Colonic mucosa (tissue), 4 donors: Measurements from ENCODE around the gene TSGA10. TPM values are rescaled to one million over a fixed set of nuclear protein-coding genes. Genes with fewer than 3 reads are reported as not detected.
"Not testable (repeated sequence)": the region's sequence is repeated elsewhere in the genome, so short reads cannot be mapped to it uniquely, and the experiment has no call there.

ENCODE experiments used
- DNase-seq: peaks from one replicate; pipeline ENCODE4 v3.0.0-alpha.2; 2020
- H3K27ac ChIP-seq: fragments of 200-600 bp; one replicate; pipeline ENCODE4 v1.8.0; 2021
- H3K27me3 ChIP-seq: fragments of 200-600 bp; one replicate; pipeline ENCODE4 v1.8.0; 2021
- H3K36me3 ChIP-seq: fragments of 200-600 bp; one replicate; pipeline ENCODE4 v1.8.0; 2021
- H3K4me1 ChIP-seq: fragments of 200-600 bp; one replicate; pipeline ENCODE4 v1.8.0; 2021; ENCODE audit warnings: mild to moderate bottlenecking
- H3K4me3 ChIP-seq: fragments of 200-600 bp; one replicate; pipeline ENCODE4 v1.8.0; 2021
- H3K9ac ChIP-seq, 2 donors: one replicate each; pipeline ENCODE4 v1.7.0; 2013; ENCODE audit warnings: control low read depth in 2 of 2, low read depth in 2 of 2, low read length in 2 of 2
- H3K9me3 ChIP-seq: fragments of 200-600 bp; one replicate; pipeline ENCODE4 v1.8.0; 2021
- CTCF ChIP-seq: fragments of 200-600 bp; IDR thresholded peaks from one replicate; pipeline ENCODE4 v1.8.0; 2022; ENCODE audit warnings: antibody characterized with exemption, mild to moderate bottlenecking
- intact Hi-C: fragments of 100-400 bp; cut with DNase I; formaldehyde crosslinking; loops from one replicate; pipeline ENCODE4 v1.14.1; 2022
- total RNA-seq, 2 donors: library from RNA; stranded (reverse); fragmentation: NEBNext Ultra II Directional in 1 of 2; extraction: Animal tissue kit (Norgen Biotek cat#: 25700) in 1 of 2; gene quantifications; one replicate each; pipeline ENCODE4 v1.2.1, GENCODE V29; 2021
- donor health status: healthy.
- donor health status: DM: no; HTN: no; CAD: no.
- donor health status: DM: no; HTN: no; CAD: no.

The TSGA10 gene
- total RNA-seq, 2 donors from 2014 or later, result 6.1 to 6.6 TPM

- DNase-seq, result no peak
- Histone ChIP-seq H3K4me3 (no peak overlapping the region), H3K27me3 (no peaks in the 10 kb centered on the region), H3K9me3 (no peaks in the 10 kb centered on the region), H3K4me1 (no peaks in the 10 kb centered on the region), H3K27ac (no peak overlapping the region), H3K36me3 (no peaks in the 10 kb centered on the region), H3K9ac (no peak overlapping the region)
- intact Hi-C loops, result loop anchor here (10.0 kb wide), 1 partner anchor 344 kb away; the partner anchor contains the start of gene REV1
- no peak for TF ChIP-seq CTCF
Measured at GRCh38 chr2:99150706-99151105, 4.0 kb downstream of the TSGA10 start.

- peak; percentile 99 for DNase-seq
- TF ChIP-seq CTCF, result no peak
Measured at GRCh38 chr2:99141110-99142108, 13.3 kb downstream of the TSGA10 start, which contains the start of gene C2orf15. C2orf15 (plus strand) TSS chr2:99141707; CDS start chr2:99150559, 8,852 bp downstream.

GRCh38 chr2:99140860-99141109, 14.0 kb downstream of the TSGA10 start:
- intact Hi-C loops, result no loop called here
- TF ChIP-seq CTCF, result no peak

More at GRCh38 chr2:99141110-99142108, 13.3 kb downstream of the TSGA10 start, which contains the start of gene C2orf15:
- no peaks in the 10 kb centered on the region for H3K27me3 ChIP-seq
- no peaks in the 10 kb centered on the region for H3K9me3 ChIP-seq
- no peaks in the 10 kb centered on the region for H3K36me3 ChIP-seq
- H3K4me1 ChIP-seq, result no peaks in the 10 kb centered on the region
- intact Hi-C loops, result no loop called here
- peak within 1 kb of the TSS; percentile 90 for H3K27ac ChIP-seq
- peak within 1 kb of the TSS; percentile 87 to 89 for H3K9ac ChIP-seq
- peak within 1 kb of the TSS; percentile 68 for H3K4me3 ChIP-seq

GRCh38 chr2:99140056-99140859, 14.5 kb downstream of the TSGA10 start:
- Histone ChIP-seq H3K9me3 (no peaks in the 10 kb centered on the region), H3K36me3 (no peaks in the 10 kb centered on the region), H3K27ac (peak overlapping the region; percentile 90), H3K4me1 (no peaks in the 10 kb centered on the region), H3K27me3 (no peaks in the 10 kb centered on the region), H3K4me3 (peak overlapping the region; percentile 68), H3K9ac (peak overlapping the region; percentile 87 to 89)
- intact Hi-C loops, result no loop called here
- TF ChIP-seq CTCF, result no peak
- no peak for DNase-seq

More at GRCh38 chr2:99140860-99141109, 14.0 kb downstream of the TSGA10 start:
- Histone ChIP-seq H3K9ac (peak overlapping the region; percentile 87 to 89), H3K27ac (peak overlapping the region; percentile 90), H3K9me3 (no peaks in the 10 kb centered on the region), H3K27me3 (no peaks in the 10 kb centered on the region), H3K4me1 (no peaks in the 10 kb centered on the region), H3K4me3 (peak overlapping the region; percentile 68), H3K36me3 (no peaks in the 10 kb centered on the region)
- DNase-seq, result no peak

- H3K4me1 ChIP-seq, result no peaks in the 10 kb centered on the region
- DNase-seq, result no peak
- no peaks in the 10 kb centered on the region for H3K36me3 ChIP-seq
- TF ChIP-seq CTCF, result no peak
- intact Hi-C loops, result no loop called here
- H3K27ac ChIP-seq, result no peak overlapping the region
- no peaks in the 10 kb centered on the region for H3K27me3 ChIP-seq
- H3K9ac ChIP-seq, result no peak overlapping the region
- no peak overlapping the region for H3K4me3 ChIP-seq
- H3K9me3 ChIP-seq, result no peaks in the 10 kb centered on the region
Measured at GRCh38 chr2:99139003-99139402, 15.7 kb downstream of the TSGA10 start.

GRCh38 chr2:99135044-99135556, 19.6 kb downstream of the TSGA10 start:
- H3K9me3 ChIP-seq, H3K4me3 ChIP-seq, intact Hi-C loops, H3K9ac ChIP-seq, H3K27ac ChIP-seq, H3K4me1 ChIP-seq, H3K36me3 ChIP-seq, DNase-seq, H3K27me3 ChIP-seq: not testable (repeated sequence)
